ENCODE data around the gene FNDC3B.

FNDC3B gene

GRCh38 chr3:172279974-172280373 lies 240.6 kb downstream of the FNDC3B start:
- Histone ChIP-seq H3K9me3 (ENCODE audit: control insufficient read depth, low read length) (no peaks in the 10 kb centered on the region), H3K4me3 (ENCODE audit: extremely low read depth, insufficient read depth, low read length, poor library complexity, severe bottlenecking) (no peak overlapping the region), H3K36me3 (ENCODE audit: control insufficient read depth, insufficient read depth, low read length) (peaks cover 62% of the 10 kb centered on the region), H3K27ac (ENCODE audit: low read depth, low read length, severe bottlenecking) (peak overlapping the region; percentile 47), H3K4me1 (ENCODE audit: control insufficient read depth, insufficient read depth, low read length, poor library complexity, severe bottlenecking) (peaks cover 34% of the 10 kb centered on the region)
- WGBS, 2 experiments (ENCODE audit: insufficient coverage in 2 of 2) = 98 to 100% methylated on average over 6 of the region's 8 CpGs

- Histone ChIP-seq H3K36me3 (ENCODE audit: control insufficient read depth, insufficient read depth, low read length) (peaks cover 62% of the 10 kb centered on the region), H3K4me3 (ENCODE audit: extremely low read depth, insufficient read depth, low read length, poor library complexity, severe bottlenecking) (no peak overlapping the region), H3K4me1 (ENCODE audit: control insufficient read depth, insufficient read depth, low read length, poor library complexity, severe bottlenecking) (peaks cover 35% of the 10 kb centered on the region), H3K27ac (ENCODE audit: low read depth, low read length, severe bottlenecking) (peak overlapping the region; percentile 47), H3K9me3 (ENCODE audit: control insufficient read depth, low read length) (no peaks in the 10 kb centered on the region)
- no CpG with 5 or more reads among the region's 1 CpG for WGBS, 2 experiments (ENCODE audit: insufficient coverage in 2 of 2)
These were observed 241.2 kb downstream of the FNDC3B start for GRCh38 chr3:172280406-172281051.

DNA sequence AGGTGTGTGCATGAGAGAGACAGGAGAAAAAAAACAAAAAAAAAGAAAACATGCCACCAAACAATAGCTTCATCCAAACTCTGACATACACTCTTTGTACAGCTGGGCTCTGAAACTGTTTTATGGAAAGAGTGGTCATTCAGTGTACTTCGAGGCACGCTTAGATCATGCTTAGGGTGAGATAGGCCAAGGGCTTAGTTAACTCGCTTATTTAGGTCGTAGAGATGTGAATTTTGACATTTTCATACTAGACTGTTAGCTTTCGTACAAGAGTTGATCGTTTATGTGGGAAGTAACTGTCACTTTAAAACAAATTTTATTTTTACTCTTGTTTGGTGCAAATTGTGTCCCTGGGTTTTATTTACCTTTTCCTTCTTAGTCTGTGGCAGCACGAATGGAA lies 242.5 kb downstream of the FNDC3B start:
- Histone ChIP-seq H3K36me3 (ENCODE audit: control insufficient read depth, insufficient read depth, low read length) (peaks cover 64% of the 10 kb centered on the region), H3K9me3 (ENCODE audit: control insufficient read depth, low read length) (no peaks in the 10 kb centered on the region), H3K27ac (ENCODE audit: low read depth, low read length, severe bottlenecking) (no peak overlapping the region), H3K4me3 (ENCODE audit: extremely low read depth, insufficient read depth, low read length, poor library complexity, severe bottlenecking) (no peak overlapping the region), H3K4me1 (ENCODE audit: control insufficient read depth, insufficient read depth, low read length, poor library complexity, severe bottlenecking) (peaks cover 35% of the 10 kb centered on the region)
- WGBS, 2 experiments (ENCODE audit: insufficient coverage in 2 of 2) = 95 to 100% methylated on average over 2 to 5 of the region's 7 CpGs

- Histone ChIP-seq H3K4me3 (ENCODE audit: extremely low read depth, insufficient read depth, low read length, poor library complexity, severe bottlenecking) (no peak overlapping the region), H3K9me3 (ENCODE audit: control insufficient read depth, low read length) (no peaks in the 10 kb centered on the region), H3K36me3 (ENCODE audit: control insufficient read depth, insufficient read depth, low read length) (peaks cover 64% of the 10 kb centered on the region), H3K4me1 (ENCODE audit: control insufficient read depth, insufficient read depth, low read length, poor library complexity, severe bottlenecking) (peaks cover 33% of the 10 kb centered on the region), H3K27ac (ENCODE audit: low read depth, low read length, severe bottlenecking) (no peak overlapping the region)
- WGBS, 2 experiments (ENCODE audit: insufficient coverage in 2 of 2) = 94 to 100% methylated on average over 2 to 3 of the region's 3 CpGs
These were observed 243.5 kb downstream of the FNDC3B start for GRCh38 chr3:172282850-172283249.

- no peak overlapping the region for H3K4me3 ChIP-seq (ENCODE audit: extremely low read depth, insufficient read depth, low read length, poor library complexity, severe bottlenecking)
- WGBS, 2 experiments (ENCODE audit: insufficient coverage in 2 of 2) = 100% methylated on average over 1 of the region's 5 CpGs; no CpG with 5 or more reads in 1 of the 2 experiments
- H3K4me1 ChIP-seq (ENCODE audit: control insufficient read depth, insufficient read depth, low read length, poor library complexity, severe bottlenecking) = peaks cover 29% of the 10 kb centered on the region
- H3K36me3 ChIP-seq (ENCODE audit: control insufficient read depth, insufficient read depth, low read length) = peaks cover 73% of the 10 kb centered on the region
- H3K27ac ChIP-seq (ENCODE audit: low read depth, low read length, severe bottlenecking) = no peak overlapping the region
- H3K9me3 ChIP-seq (ENCODE audit: control insufficient read depth, low read length) = no peaks in the 10 kb centered on the region
These were observed 244.5 kb downstream of the FNDC3B start for GRCh38 chr3:172283841-172284357.

GRCh38 chr3:172285844-172286243 lies 246.5 kb downstream of the FNDC3B start:
- no peak overlapping the region for H3K27ac ChIP-seq (ENCODE audit: low read depth, low read length, severe bottlenecking)

DNA sequence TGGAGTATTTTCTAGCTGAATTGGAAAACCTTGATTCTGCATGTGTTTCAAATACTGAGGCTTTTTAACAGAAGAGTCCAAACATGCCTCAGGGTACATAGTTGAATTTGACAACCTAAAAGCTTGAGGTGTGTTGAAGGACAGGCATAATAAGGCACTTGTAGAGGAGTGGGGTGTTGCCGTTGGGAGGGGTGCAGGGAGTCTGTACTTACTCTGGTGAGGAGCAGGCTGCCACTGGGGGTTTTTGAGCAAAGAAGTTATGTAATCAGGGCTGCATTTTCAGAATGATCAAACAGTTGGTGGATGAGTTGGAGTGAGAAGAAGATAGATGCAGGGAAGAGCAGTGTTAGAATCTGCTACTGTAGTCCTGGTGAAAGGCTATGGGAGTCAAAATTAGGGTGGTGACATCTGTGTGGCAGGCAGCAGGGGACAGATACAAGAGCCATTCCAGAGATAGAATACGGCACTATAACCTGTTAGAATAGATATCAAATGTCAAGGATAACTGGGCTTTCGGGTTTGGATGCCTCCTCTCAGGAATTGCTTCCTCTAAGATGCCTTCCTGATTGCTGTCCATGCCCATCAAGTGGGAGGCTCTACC lies 247.3 kb downstream of the FNDC3B start:
- Histone ChIP-seq H3K4me1 (ENCODE audit: control insufficient read depth, insufficient read depth, low read length, poor library complexity, severe bottlenecking) (peaks cover 23% of the 10 kb centered on the region), H3K4me3 (ENCODE audit: extremely low read depth, insufficient read depth, low read length, poor library complexity, severe bottlenecking) (no peak overlapping the region), H3K27ac (ENCODE audit: low read depth, low read length, severe bottlenecking) (no peak overlapping the region), H3K36me3 (ENCODE audit: control insufficient read depth, insufficient read depth, low read length) (peaks cover 94% of the 10 kb centered on the region), H3K9me3 (ENCODE audit: control insufficient read depth, low read length) (no peaks in the 10 kb centered on the region)
- 60 to 94% methylated on average over 2 to 3 of the region's 3 CpGs for WGBS, 2 experiments (ENCODE audit: insufficient coverage in 2 of 2)

More at GRCh38 chr3:172285844-172286243, 246.5 kb downstream of the FNDC3B start:
- Histone ChIP-seq H3K9me3 (ENCODE audit: control insufficient read depth, low read length) (no peaks in the 10 kb centered on the region), H3K36me3 (ENCODE audit: control insufficient read depth, insufficient read depth, low read length) (peaks cover 93% of the 10 kb centered on the region), H3K4me1 (ENCODE audit: control insufficient read depth, insufficient read depth, low read length, poor library complexity, severe bottlenecking) (peaks cover 23% of the 10 kb centered on the region), H3K4me3 (ENCODE audit: extremely low read depth, insufficient read depth, low read length, poor library complexity, severe bottlenecking) (no peak overlapping the region)
- no CpG with 5 or more reads among the region's 4 CpGs for WGBS, 2 experiments (ENCODE audit: insufficient coverage in 2 of 2)

- WGBS, 2 experiments (ENCODE audit: insufficient coverage in 2 of 2) = 94 to 97% methylated on average over 4 of the region's 4 CpGs
- Histone ChIP-seq H3K4me1 (ENCODE audit: control insufficient read depth, insufficient read depth, low read length, poor library complexity, severe bottlenecking) (peaks cover 16% of the 10 kb centered on the region), H3K4me3 (ENCODE audit: extremely low read depth, insufficient read depth, low read length, poor library complexity, severe bottlenecking) (no peak overlapping the region), H3K36me3 (ENCODE audit: control insufficient read depth, insufficient read depth, low read length) (peaks cover 94% of the 10 kb centered on the region), H3K27ac (ENCODE audit: low read depth, low read length, severe bottlenecking) (peak overlapping the region; percentile 8), H3K9me3 (ENCODE audit: control insufficient read depth, low read length) (no peaks in the 10 kb centered on the region)
These were observed 248.6 kb downstream of the FNDC3B start for GRCh38 chr3:172287937-172288477.

DNA sequence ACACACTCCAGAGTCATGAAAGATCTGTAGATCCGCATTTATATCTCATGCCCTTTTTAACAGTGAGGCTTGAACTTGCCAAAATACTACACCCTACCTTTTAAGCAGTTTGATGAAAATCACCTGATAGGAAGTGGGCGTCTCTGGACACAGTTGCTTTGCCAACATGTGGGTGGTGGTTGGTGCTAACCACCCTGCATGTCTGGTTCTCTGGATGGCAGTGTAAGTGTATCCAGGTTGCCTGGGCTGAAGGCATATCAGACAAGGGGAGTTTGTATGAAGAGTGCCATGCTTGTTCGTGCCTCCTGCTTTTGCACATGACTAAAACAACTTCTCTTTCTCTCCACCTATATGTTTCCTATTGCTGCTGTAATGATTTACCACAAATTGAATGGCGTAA lies 249.3 kb downstream of the FNDC3B start:
- Histone ChIP-seq H3K36me3 (ENCODE audit: control insufficient read depth, insufficient read depth, low read length) (peaks cover 94% of the 10 kb centered on the region), H3K4me1 (ENCODE audit: control insufficient read depth, insufficient read depth, low read length, poor library complexity, severe bottlenecking) (peaks cover 16% of the 10 kb centered on the region), H3K9me3 (ENCODE audit: control insufficient read depth, low read length) (no peaks in the 10 kb centered on the region), H3K27ac (ENCODE audit: low read depth, low read length, severe bottlenecking) (no peak overlapping the region), H3K4me3 (ENCODE audit: extremely low read depth, insufficient read depth, low read length, poor library complexity, severe bottlenecking) (no peak overlapping the region)
- WGBS, 2 experiments (ENCODE audit: insufficient coverage in 2 of 2) = 80 to 100% methylated on average over 1 of the region's 4 CpGs

- Histone ChIP-seq H3K9me3 (ENCODE audit: control insufficient read depth, low read length) (no peaks in the 10 kb centered on the region), H3K27ac (ENCODE audit: low read depth, low read length, severe bottlenecking) (peak overlapping the region; percentile 18), H3K36me3 (ENCODE audit: control insufficient read depth, insufficient read depth, low read length) (peaks cover 93% of the 10 kb centered on the region), H3K4me1 (ENCODE audit: control insufficient read depth, insufficient read depth, low read length, poor library complexity, severe bottlenecking) (peaks cover 10% of the 10 kb centered on the region), H3K4me3 (ENCODE audit: extremely low read depth, insufficient read depth, low read length, poor library complexity, severe bottlenecking) (no peak overlapping the region)
- 86 to 88% methylated on average over 4 to 5 of the region's 6 CpGs for WGBS, 2 experiments (ENCODE audit: insufficient coverage in 2 of 2)
These were observed 250.2 kb downstream of the FNDC3B start for GRCh38 chr3:172289583-172289982.

- peaks cover 90% of the 10 kb centered on the region for H3K36me3 ChIP-seq (ENCODE audit: control insufficient read depth, insufficient read depth, low read length)
- H3K27ac ChIP-seq (ENCODE audit: low read depth, low read length, severe bottlenecking) = no peak overlapping the region
- H3K9me3 ChIP-seq (ENCODE audit: control insufficient read depth, low read length) = no peaks in the 10 kb centered on the region
- H3K4me1 ChIP-seq (ENCODE audit: control insufficient read depth, insufficient read depth, low read length, poor library complexity, severe bottlenecking) = peaks cover 5% of the 10 kb centered on the region
- no peak overlapping the region for H3K4me3 ChIP-seq (ENCODE audit: extremely low read depth, insufficient read depth, low read length, poor library complexity, severe bottlenecking)
- WGBS, 2 experiments (ENCODE audit: insufficient coverage in 2 of 2) = 87 to 93% methylated on average over 4 to 5 of the region's 7 CpGs
These were observed 251.1 kb downstream of the FNDC3B start for GRCh38 chr3:172290457-172290856.
